ENCODE results near the gene CLCN6. TPM values are rescaled to one million over a fixed set of nuclear protein-coding genes. Genes with fewer than 3 reads are reported as not detected.
A peak's percentile ranks its signal among the peaks of the same experiment; 100 is the strongest.

Gene CLCN6
- total RNA-seq, 4 donors from 2014 or later, result 24.3 to 30.3 (median 25.6) TPM

- H3K36me3 ChIP-seq, result peaks cover 0 to 56% (median 19%) of the 10 kb centered on the region in 3 donors
- peaks cover 0 to 92% (median 56%) of the 10 kb centered on the region in 4 donors for H3K4me1 ChIP-seq
- peak overlapping the region; percentile 91 to 98 (median 94) for H3K27ac ChIP-seq
- peak; percentile 84 to 94 for DNase-seq (ENCODE audit: low spot score in 2 of 2)
- WGBS, 2 donors, result 37 to 43% methylated on average over 19 of the region's 19 CpGs
- no peaks in the 10 kb centered on the region for H3K9me3 ChIP-seq
- H3K4me3 ChIP-seq, result no peak overlapping the region
- no peaks in the 10 kb centered on the region for H3K27me3 ChIP-seq
- TF ChIP-seq CTCF (IDR thresholded peaks at IDR 0.05), result peak in 1 of 5 experiments; percentile 19
- peak; percentile 100 for TF ChIP-seq EP300 (IDR thresholded peaks at IDR 0.05)
- peak; percentile 61 to 71 for TF ChIP-seq POLR2A (IDR thresholded peaks at IDR 0.05)
These were observed 14.9 kb upstream of the CLCN6 start for GRCh38 chr1:11790880-11791715.

- Histone ChIP-seq H3K4me3 (no peak overlapping the region), H3K27ac (peak overlapping the region; percentile 91 to 98 (median 94)), H3K36me3 (peaks cover 0 to 62% (median 21%) of the 10 kb centered on the region in 3 donors), H3K4me1 (peaks cover 0 to 93% (median 57%) of the 10 kb centered on the region in 4 donors), H3K9me3 (no peaks in the 10 kb centered on the region), H3K27me3 (no peaks in the 10 kb centered on the region)
- WGBS, 2 donors, result 88% methylated on average over 11 of the region's 11 CpGs
- DNase-seq (ENCODE audit: low spot score in 2 of 2), result no peak
- TF ChIP-seq CTCF (IDR thresholded peaks at IDR 0.05), result no peak
- TF ChIP-seq POLR2A (IDR thresholded peaks at IDR 0.05), result no peak
- TF ChIP-seq EP300 (IDR thresholded peaks at IDR 0.05), result no peak
These were observed 13.9 kb upstream of the CLCN6 start for GRCh38 chr1:11792106-11792505.

GRCh38 chr1:11793819-11794218, 12.2 kb upstream of the CLCN6 start:
- no peak for DNase-seq (ENCODE audit: low spot score in 2 of 2)
- H3K9me3 ChIP-seq, result no peaks in the 10 kb centered on the region
- no peak overlapping the region for H3K4me3 ChIP-seq
- TF ChIP-seq EP300 (IDR thresholded peaks at IDR 0.05) (no peak), POLR2A (IDR thresholded peaks at IDR 0.05) (no peak), CTCF (IDR thresholded peaks at IDR 0.05) (no peak)
- 88 to 89% methylated on average over 12 to 15 of the region's 15 CpGs for WGBS, 2 donors
- H3K27me3 ChIP-seq, result no peaks in the 10 kb centered on the region
- peak overlapping the region in 3 of 4 donors; percentile 11 to 95 (median 83) for H3K27ac ChIP-seq
- peaks cover 0 to 93% (median 49%) of the 10 kb centered on the region in 4 donors for H3K4me1 ChIP-seq
- peaks cover 0 to 68% (median 21%) of the 10 kb centered on the region in 3 donors for H3K36me3 ChIP-seq

- 72 to 81% methylated on average over 12 to 19 of the region's 19 CpGs for WGBS, 2 donors
- Histone ChIP-seq H3K4me3 (no peak overlapping the region), H3K27me3 (no peaks in the 10 kb centered on the region), H3K9me3 (no peaks in the 10 kb centered on the region), H3K27ac (peak overlapping the region; percentile 48 to 95 (median 72)), H3K4me1 (peaks cover 0 to 91% (median 41%) of the 10 kb centered on the region in 4 donors), H3K36me3 (peaks cover 0 to 68% (median 21%) of the 10 kb centered on the region in 3 donors)
- DNase-seq (ENCODE audit: low spot score in 2 of 2), result no peak
- TF ChIP-seq POLR2A (IDR thresholded peaks at IDR 0.05) (no peak), EP300 (IDR thresholded peaks at IDR 0.05) (no peak), CTCF (IDR thresholded peaks at IDR 0.05) (no peak)
These were observed 11.3 kb upstream of the CLCN6 start for GRCh38 chr1:11794446-11795237.
